Calu3 (cell line): Measurements from ENCODE around the gene KCTD20. TPM values are rescaled to one million over a fixed set of nuclear protein-coding genes. Genes with fewer than 3 reads are reported as not detected.

Source experiments
- BruUV-seq: library from RNA; stranded (reverse); fragments of 400-500 nt; replicated peaks from 2 replicates; lab custom pipeline; 2021; lab: Mats Ljungman, UMichigan
- CTCF ChIA-PET: fragments of 300-600 bp; sonication (Branson Sonifier 250); formaldehyde crosslinking; loops from one replicate; lab custom pipeline; 2022; ENCODE audit warnings: antibody characterized with exemption; lab: Charles Lee
- DNase-seq: peaks from one replicate; pipeline ENCODE4 v3.0.0; 2022
- H3K27ac Mint-ChIP-seq: one replicate; pipeline ENCODE4 v1.8.0; 2022; ENCODE audit warnings: mixed read lengths; ENCODE audit not compliant: unreplicated experiment
- H3K27me3 Mint-ChIP-seq: one replicate; pipeline ENCODE4 v1.8.0; 2022; ENCODE audit warnings: mixed read lengths; ENCODE audit not compliant: unreplicated experiment
- H3K36me3 Mint-ChIP-seq: one replicate; pipeline ENCODE4 v1.8.0; 2022; ENCODE audit warnings: mild to moderate bottlenecking, moderate library complexity, mixed read lengths; ENCODE audit not compliant: insufficient read depth, unreplicated experiment
- H3K4me1 Mint-ChIP-seq: one replicate; pipeline ENCODE4 v1.8.0; 2022; ENCODE audit warnings: mild to moderate bottlenecking, low read depth, mixed read lengths; ENCODE audit not compliant: unreplicated experiment
- H3K4me3 Mint-ChIP-seq: one replicate; pipeline ENCODE4 v1.8.0; 2022; ENCODE audit warnings: mild to moderate bottlenecking, low read depth, moderate library complexity, mixed read lengths; ENCODE audit not compliant: unreplicated experiment
- H3K9me3 Mint-ChIP-seq: one replicate; pipeline ENCODE4 v1.8.0; 2022; ENCODE audit warnings: low read depth, mixed read lengths; ENCODE audit not compliant: unreplicated experiment
- CTCF ChIP-seq: fragments of 200-600 bp; IDR thresholded peaks from one replicate; pipeline ENCODE4 v1.8.0; 2022; ENCODE audit warnings: antibody characterized with exemption; ENCODE audit not compliant: unreplicated experiment
- intact Hi-C: fragments of 100-400 bp; cut with micrococcal nuclease; formaldehyde crosslinking; loops from one replicate; pipeline ENCODE4 v1.10.0; 2022; ENCODE audit not compliant: unreplicated experiment
- total RNA-seq: library from RNA; stranded (reverse); gene quantifications from 2 replicates; pipeline ENCODE4 v1.2.3, GENCODE V29; 2022

The KCTD20 gene
- total RNA-seq, 1 experiment from 2014 or later = 45.1 TPM

GRCh38 chr6:36430351-36430750 lies 12.4 kb upstream of the KCTD20 start:
- Mint-ChIP-seq H3K27ac (no peak overlapping the region), H3K9me3 (no peaks in the 10 kb centered on the region), H3K4me3 (no peak overlapping the region), H3K4me1 (no peaks in the 10 kb centered on the region), H3K36me3 (no peaks in the 10 kb centered on the region), H3K27me3 (no peaks in the 10 kb centered on the region)
- DNase-seq = no peak
- CTCF ChIA-PET = no interaction called here
- intact Hi-C loops = no loop called here
- no peak for TF ChIP-seq CTCF
- no TSS peak for BruUV-seq

- CTCF ChIA-PET = interaction anchor here (0.6 kb wide), 1 partner anchor 83 kb away, joined by 4 read pairs; no protein-coding TSS in a partner anchor
- no peaks in the 10 kb centered on the region for H3K27me3 Mint-ChIP-seq
- H3K4me3 Mint-ChIP-seq = no peak overlapping the region
- H3K9me3 Mint-ChIP-seq = no peaks in the 10 kb centered on the region
- H3K4me1 Mint-ChIP-seq = no peaks in the 10 kb centered on the region
- no peak for TF ChIP-seq CTCF
- intact Hi-C loops = no loop called here
- no peak for DNase-seq
- no TSS peak for BruUV-seq
- H3K36me3 Mint-ChIP-seq = no peaks in the 10 kb centered on the region
- H3K27ac Mint-ChIP-seq = no peak overlapping the region
Observed at GRCh38 chr6:36431197-36431596, 11.6 kb upstream of the KCTD20 start.

GRCh38 chr6:36432151-36432671 lies 10.6 kb upstream of the KCTD20 start:
- Mint-ChIP-seq H3K4me1 (no peaks in the 10 kb centered on the region), H3K4me3 (no peak overlapping the region), H3K27ac (no peak overlapping the region)

DNA sequence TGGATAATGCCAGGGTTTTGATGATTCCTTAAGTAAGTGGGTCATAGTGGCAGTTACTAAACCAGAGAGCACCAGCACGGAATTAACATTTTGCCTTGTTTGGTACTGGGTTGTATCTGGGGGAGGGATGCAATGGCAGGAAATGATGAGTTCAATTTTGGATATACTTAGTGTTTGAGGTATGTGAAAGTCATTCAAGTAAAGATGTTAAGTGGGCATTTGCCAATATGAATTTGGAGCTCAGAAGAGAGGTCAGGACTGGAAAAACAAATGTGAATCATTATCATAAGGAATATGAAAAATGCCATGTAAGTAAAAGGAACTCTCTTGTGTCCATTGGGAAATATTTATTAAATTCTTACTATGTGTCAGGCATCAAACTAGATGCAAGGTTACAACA lies 6.3 kb upstream of the KCTD20 start:
- Mint-ChIP-seq H3K4me3 (no peak overlapping the region), H3K27ac (no peak overlapping the region), H3K36me3 (peaks cover 6% of the 10 kb centered on the region), H3K4me1 (peaks cover 7% of the 10 kb centered on the region), H3K27me3 (no peaks in the 10 kb centered on the region), H3K9me3 (no peaks in the 10 kb centered on the region)
- BruUV-seq = no TSS peak
- intact Hi-C loops = no loop called here
- CTCF ChIA-PET = no interaction called here
- no peak for DNase-seq
- TF ChIP-seq CTCF = no peak

More at GRCh38 chr6:36432151-36432671, 10.6 kb upstream of the KCTD20 start:
- no peak for TF ChIP-seq CTCF
- CTCF ChIA-PET = no interaction called here
- Mint-ChIP-seq H3K27me3 (no peaks in the 10 kb centered on the region), H3K9me3 (no peaks in the 10 kb centered on the region), H3K36me3 (no peaks in the 10 kb centered on the region)
- no peak for DNase-seq
- BruUV-seq = no TSS peak
- intact Hi-C loops = no loop called here
